ENCODE measurements around the gene HEATR5A. TPM values are rescaled to one million over a fixed set of nuclear protein-coding genes. Genes with fewer than 3 reads are reported as not detected.
"Not testable (repeated sequence)": the region's sequence is repeated elsewhere in the genome, so short reads cannot be mapped to it uniquely, and the experiment has no call there.

The HEATR5A gene
- total RNA-seq, 1 donor: 4.1 TPM

- no peaks in the 10 kb centered on the region for H3K27me3 ChIP-seq (ENCODE audit: insufficient read depth, low read length)
- H3K9me3 ChIP-seq (ENCODE audit: low read depth, low read length): no peaks in the 10 kb centered on the region
- no peak overlapping the region for H3K4me3 ChIP-seq (ENCODE audit: low read length)
- H3K4me1 ChIP-seq (ENCODE audit: insufficient read depth, low read length): no peaks in the 10 kb centered on the region
Measured at GRCh38 chr14:31339743-31340142, 80.6 kb downstream of the HEATR5A start.

- Histone ChIP-seq H3K9me3 (ENCODE audit: low read depth, low read length) (no peaks in the 10 kb centered on the region), H3K27me3 (ENCODE audit: insufficient read depth, low read length) (no peaks in the 10 kb centered on the region), H3K4me3 (ENCODE audit: low read length) (no peak overlapping the region), H3K4me1 (ENCODE audit: insufficient read depth, low read length) (no peaks in the 10 kb centered on the region)
Measured at GRCh38 chr14:31337331-31337730, 83.0 kb downstream of the HEATR5A start.

- peaks cover 4% of the 10 kb centered on the region for H3K9me3 ChIP-seq (ENCODE audit: low read depth, low read length)
- no peaks in the 10 kb centered on the region for H3K4me1 ChIP-seq (ENCODE audit: insufficient read depth, low read length)
- no peaks in the 10 kb centered on the region for H3K27me3 ChIP-seq (ENCODE audit: insufficient read depth, low read length)
- no peak overlapping the region for H3K4me3 ChIP-seq (ENCODE audit: low read length)
Measured at GRCh38 chr14:31336646-31337045, 83.7 kb downstream of the HEATR5A start.

GRCh38 chr14:31331395-31331794, 89.0 kb downstream of the HEATR5A start:
- not testable (repeated sequence) for H3K9me3 ChIP-seq (ENCODE audit: low read depth, low read length); H3K4me3 ChIP-seq (ENCODE audit: low read length); H3K27me3 ChIP-seq (ENCODE audit: insufficient read depth, low read length); H3K4me1 ChIP-seq (ENCODE audit: insufficient read depth, low read length)

GRCh38 chr14:31329876-31330521, 90.4 kb downstream of the HEATR5A start:
- not testable (repeated sequence) for H3K4me3 ChIP-seq (ENCODE audit: low read length); H3K27me3 ChIP-seq (ENCODE audit: insufficient read depth, low read length); H3K9me3 ChIP-seq (ENCODE audit: low read depth, low read length); H3K4me1 ChIP-seq (ENCODE audit: insufficient read depth, low read length)

GRCh38 chr14:31326111-31326510, 94.2 kb downstream of the HEATR5A start:
- Histone ChIP-seq H3K9me3 (ENCODE audit: low read depth, low read length) (no peaks in the 10 kb centered on the region), H3K27me3 (ENCODE audit: insufficient read depth, low read length) (no peaks in the 10 kb centered on the region), H3K4me3 (ENCODE audit: low read length) (no peak overlapping the region), H3K4me1 (ENCODE audit: insufficient read depth, low read length) (no peaks in the 10 kb centered on the region)

GRCh38 chr14:31323419-31323818, 96.9 kb downstream of the HEATR5A start:
- no peak overlapping the region for H3K4me3 ChIP-seq (ENCODE audit: low read length)

GRCh38 chr14:31320922-31321766, 99.2 kb downstream of the HEATR5A start:
- no peaks in the 10 kb centered on the region for H3K4me1 ChIP-seq (ENCODE audit: insufficient read depth, low read length)
- no peaks in the 10 kb centered on the region for H3K9me3 ChIP-seq (ENCODE audit: low read depth, low read length)

More at GRCh38 chr14:31323419-31323818, 96.9 kb downstream of the HEATR5A start:
- Histone ChIP-seq H3K4me1 (ENCODE audit: insufficient read depth, low read length) (no peaks in the 10 kb centered on the region), H3K9me3 (ENCODE audit: low read depth, low read length) (no peaks in the 10 kb centered on the region), H3K27me3 (ENCODE audit: insufficient read depth, low read length) (no peaks in the 10 kb centered on the region)

GRCh38 chr14:31320216-31320615, 100.1 kb downstream of the HEATR5A start:
- H3K9me3 ChIP-seq (ENCODE audit: low read depth, low read length): no peaks in the 10 kb centered on the region
- H3K27me3 ChIP-seq (ENCODE audit: insufficient read depth, low read length): no peaks in the 10 kb centered on the region
- H3K4me3 ChIP-seq (ENCODE audit: low read length): no peak overlapping the region
- no peaks in the 10 kb centered on the region for H3K4me1 ChIP-seq (ENCODE audit: insufficient read depth, low read length)

More at GRCh38 chr14:31320922-31321766, 99.2 kb downstream of the HEATR5A start:
- no peak overlapping the region for H3K4me3 ChIP-seq (ENCODE audit: low read length)
- no peaks in the 10 kb centered on the region for H3K27me3 ChIP-seq (ENCODE audit: insufficient read depth, low read length)

GRCh38 chr14:31319701-31320100, 100.6 kb downstream of the HEATR5A start:
- Histone ChIP-seq H3K9me3 (ENCODE audit: low read depth, low read length) (no peaks in the 10 kb centered on the region), H3K27me3 (ENCODE audit: insufficient read depth, low read length) (no peaks in the 10 kb centered on the region), H3K4me3 (ENCODE audit: low read length) (no peak overlapping the region), H3K4me1 (ENCODE audit: insufficient read depth, low read length) (no peaks in the 10 kb centered on the region)

GRCh38 chr14:31312934-31313333, 107.4 kb downstream of the HEATR5A start:
- H3K4me1 ChIP-seq (ENCODE audit: insufficient read depth, low read length): no peaks in the 10 kb centered on the region
- H3K4me3 ChIP-seq (ENCODE audit: low read length): no peak overlapping the region
- H3K27me3 ChIP-seq (ENCODE audit: insufficient read depth, low read length): no peaks in the 10 kb centered on the region
- no peaks in the 10 kb centered on the region for H3K9me3 ChIP-seq (ENCODE audit: low read depth, low read length)

- not testable (repeated sequence) for H3K9me3 ChIP-seq (ENCODE audit: low read depth, low read length); H3K4me1 ChIP-seq (ENCODE audit: insufficient read depth, low read length); H3K4me3 ChIP-seq (ENCODE audit: low read length); H3K27me3 ChIP-seq (ENCODE audit: insufficient read depth, low read length)
Measured at GRCh38 chr14:31312370-31312769, 108.0 kb downstream of the HEATR5A start.

GRCh38 chr14:31307618-31308017, 112.7 kb downstream of the HEATR5A start:
- no peaks in the 10 kb centered on the region for H3K4me1 ChIP-seq (ENCODE audit: insufficient read depth, low read length)
- H3K9me3 ChIP-seq (ENCODE audit: low read depth, low read length): no peaks in the 10 kb centered on the region
- H3K27me3 ChIP-seq (ENCODE audit: insufficient read depth, low read length): no peaks in the 10 kb centered on the region
- H3K4me3 ChIP-seq (ENCODE audit: low read length): no peak overlapping the region

GRCh38 chr14:31307198-31307597, 113.2 kb downstream of the HEATR5A start:
- Histone ChIP-seq H3K27me3 (ENCODE audit: insufficient read depth, low read length) (no peaks in the 10 kb centered on the region), H3K4me1 (ENCODE audit: insufficient read depth, low read length) (no peaks in the 10 kb centered on the region), H3K4me3 (ENCODE audit: low read length) (no peak overlapping the region), H3K9me3 (ENCODE audit: low read depth, low read length) (no peaks in the 10 kb centered on the region)

GRCh38 chr14:31303654-31304053, 116.7 kb downstream of the HEATR5A start:
- no peak overlapping the region for H3K4me3 ChIP-seq (ENCODE audit: low read length)
- no peaks in the 10 kb centered on the region for H3K27me3 ChIP-seq (ENCODE audit: insufficient read depth, low read length)
- no peaks in the 10 kb centered on the region for H3K4me1 ChIP-seq (ENCODE audit: insufficient read depth, low read length)
- H3K9me3 ChIP-seq (ENCODE audit: low read depth, low read length): no peaks in the 10 kb centered on the region

- no peak overlapping the region for H3K4me3 ChIP-seq (ENCODE audit: low read length)
- no peaks in the 10 kb centered on the region for H3K27me3 ChIP-seq (ENCODE audit: insufficient read depth, low read length)
- H3K9me3 ChIP-seq (ENCODE audit: low read depth, low read length): no peaks in the 10 kb centered on the region
- H3K4me1 ChIP-seq (ENCODE audit: insufficient read depth, low read length): no peaks in the 10 kb centered on the region
Measured at GRCh38 chr14:31300883-31301282, 119.5 kb downstream of the HEATR5A start.
